ENCODE measurements around the gene TMEM131L.
"Not testable (repeated sequence)": the region's sequence is repeated elsewhere in the genome, so short reads cannot be mapped to it uniquely, and the experiment has no call there.

- not testable (repeated sequence) for TF ChIP-seq CTCF, POLR2A (IDR thresholded peaks at IDR 0.05)
These were observed 101.5 kb downstream of the TMEM131L start for GRCh38 chr4:153567660-153568059.

All from testis (tissue), 2 donors.